ENCODE results near the gene HDHD2. TPM values are rescaled to one million over a fixed set of nuclear protein-coding genes. Genes with fewer than 3 reads are reported as not detected.
"Not testable (repeated sequence)": the region's sequence is repeated elsewhere in the genome, so short reads cannot be mapped to it uniquely, and the experiment has no call there.

HDHD2 gene
- total RNA-seq, 1 experiment from 2014 or later = 48.0 TPM

DNA sequence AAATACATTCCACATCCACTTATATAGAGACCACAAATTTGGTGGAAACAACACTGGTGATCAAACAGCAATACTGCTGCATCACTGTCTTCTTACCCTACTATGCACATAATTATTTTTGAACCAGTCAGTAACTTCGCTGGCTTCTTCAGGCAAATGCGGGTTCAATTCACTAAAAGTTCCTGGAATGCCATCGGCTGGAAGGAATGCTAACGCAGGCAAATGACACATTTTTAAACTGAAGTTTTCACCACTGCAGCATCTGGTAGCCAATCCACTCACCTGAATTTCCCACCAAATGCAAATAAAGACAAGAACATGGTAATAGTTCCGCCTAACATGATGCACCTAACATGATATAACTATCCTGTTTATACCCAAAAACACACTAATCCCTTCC, 10.0 kb upstream of the HDHD2 start:
- intact Hi-C loops (cut with micrococcal nuclease) = no loop called here
- H3K27me3 Mint-ChIP-seq (ENCODE audit: insufficient read depth, unreplicated experiment) = no peaks in the 10 kb centered on the region
- ChIA-PET POLR2A (interaction anchor here (2.5 kb wide), 1 partner anchor 10 kb away, joined by 20 read pairs; the partner anchor contains the start of gene HDHD2), CTCF (interaction anchor here (1.9 kb wide), 1 partner anchor 10 kb away, joined by 5 read pairs; the partner anchor contains the start of gene HDHD2)
- peaks cover 34% of the 10 kb centered on the region for H3K36me3 Mint-ChIP-seq (ENCODE audit: insufficient read depth, unreplicated experiment)
- TF ChIP-seq, protein P1, sequence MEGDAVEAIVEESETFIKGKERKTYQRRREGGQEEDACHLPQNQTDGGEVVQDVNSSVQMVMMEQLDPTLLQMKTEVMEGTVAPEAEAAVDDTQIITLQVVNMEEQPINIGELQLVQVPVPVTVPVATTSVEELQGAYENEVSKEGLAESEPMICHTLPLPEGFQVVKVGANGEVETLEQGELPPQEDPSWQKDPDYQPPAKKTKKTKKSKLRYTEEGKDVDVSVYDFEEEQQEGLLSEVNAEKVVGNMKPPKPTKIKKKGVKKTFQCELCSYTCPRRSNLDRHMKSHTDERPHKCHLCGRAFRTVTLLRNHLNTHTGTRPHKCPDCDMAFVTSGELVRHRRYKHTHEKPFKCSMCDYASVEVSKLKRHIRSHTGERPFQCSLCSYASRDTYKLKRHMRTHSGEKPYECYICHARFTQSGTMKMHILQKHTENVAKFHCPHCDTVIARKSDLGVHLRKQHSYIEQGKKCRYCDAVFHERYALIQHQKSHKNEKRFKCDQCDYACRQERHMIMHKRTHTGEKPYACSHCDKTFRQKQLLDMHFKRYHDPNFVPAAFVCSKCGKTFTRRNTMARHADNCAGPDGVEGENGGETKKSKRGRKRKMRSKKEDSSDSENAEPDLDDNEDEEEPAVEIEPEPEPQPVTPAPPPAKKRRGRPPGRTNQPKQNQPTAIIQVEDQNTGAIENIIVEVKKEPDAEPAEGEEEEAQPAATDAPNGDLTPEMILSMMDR (IDR thresholded peaks at IDR 0.05; ENCODE audit: unreplicated experiment) = no peak
- no peak for DNase-seq (ENCODE audit: unreplicated experiment)
- no peak overlapping the region for H3K27ac Mint-ChIP-seq (ENCODE audit: low read depth, unreplicated experiment)
- peaks cover 4% of the 10 kb centered on the region for H3K4me1 Mint-ChIP-seq (ENCODE audit: insufficient read depth, unreplicated experiment)
- no peak overlapping the region for H3K4me3 Mint-ChIP-seq (ENCODE audit: unreplicated experiment)
- H3K9me3 Mint-ChIP-seq (ENCODE audit: unreplicated experiment) = no peaks in the 10 kb centered on the region
- no TSS peak for BruUV-seq (replicated peaks)

DNA sequence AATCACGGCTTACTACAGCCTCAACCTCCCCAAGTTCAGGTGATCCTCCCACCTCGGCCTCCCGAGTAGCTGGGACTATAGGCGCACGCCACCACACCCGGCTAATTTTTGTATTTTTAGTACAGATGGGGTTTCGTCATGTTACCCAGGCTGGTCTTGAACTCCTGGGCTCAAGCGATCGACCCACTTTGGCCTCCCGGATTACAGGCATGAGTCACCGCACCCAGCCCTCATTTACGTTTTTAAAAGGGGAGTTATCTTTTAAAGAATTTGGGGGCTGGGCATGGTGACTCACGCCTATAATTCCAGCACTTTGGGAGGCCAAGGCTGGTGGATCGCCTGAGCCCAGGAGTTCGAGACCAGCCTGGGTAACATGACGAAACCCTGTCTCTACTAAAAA, 8.1 kb upstream of the HDHD2 start:
- H3K27me3 Mint-ChIP-seq (ENCODE audit: insufficient read depth, unreplicated experiment); H3K4me1 Mint-ChIP-seq (ENCODE audit: insufficient read depth, unreplicated experiment); BruUV-seq (replicated peaks); H3K27ac Mint-ChIP-seq (ENCODE audit: low read depth, unreplicated experiment); H3K9me3 Mint-ChIP-seq (ENCODE audit: unreplicated experiment); intact Hi-C loops (cut with micrococcal nuclease); H3K4me3 Mint-ChIP-seq (ENCODE audit: unreplicated experiment): not testable (repeated sequence)
- peak; percentile 71 for DNase-seq (ENCODE audit: unreplicated experiment)
- ChIA-PET POLR2A (interaction anchor here (2.5 kb wide), 1 partner anchor 8 kb away, joined by 20 read pairs; the partner anchor contains the start of gene HDHD2), CTCF (interaction anchor here (0.7 to 1.9 kb wide), 3 partner anchors 9 to 1330 kb away, joined by 4 to 5 read pairs (median 4); partner anchors contain the start of gene HDHD2)
- peaks cover 39% of the 10 kb centered on the region for H3K36me3 Mint-ChIP-seq (ENCODE audit: insufficient read depth, unreplicated experiment)

DNA sequence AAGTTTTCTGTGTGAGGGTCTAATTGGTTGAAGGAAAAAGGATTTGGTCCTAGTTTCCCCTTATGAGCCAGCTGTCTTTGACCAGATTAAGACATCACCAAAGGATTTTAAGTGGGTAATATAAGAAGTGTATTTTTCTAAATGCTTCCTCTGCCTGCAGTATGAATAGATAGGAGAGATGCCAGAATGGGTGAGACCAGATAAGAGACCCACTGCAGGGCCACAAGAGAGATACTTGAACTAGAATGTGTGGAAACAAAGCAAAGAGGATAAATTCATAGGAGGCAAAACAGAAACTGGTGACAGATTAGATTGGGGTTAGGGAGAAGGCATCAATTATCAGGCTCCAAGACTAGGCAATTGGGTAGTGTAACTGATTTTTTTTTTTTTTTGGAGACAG, 1.1 kb upstream of the HDHD2 start:
- TF ChIP-seq, protein P1 (IDR thresholded peaks at IDR 0.05; ENCODE audit: unreplicated experiment) = no peak
- Mint-ChIP-seq H3K4me3 (ENCODE audit: unreplicated experiment) (peak overlapping the region; percentile 96), H3K27ac (ENCODE audit: low read depth, unreplicated experiment) (peak overlapping the region; percentile 98), H3K27me3 (ENCODE audit: insufficient read depth, unreplicated experiment) (no peaks in the 10 kb centered on the region), H3K4me1 (ENCODE audit: insufficient read depth, unreplicated experiment) (peaks cover 33% of the 10 kb centered on the region), H3K9me3 (ENCODE audit: unreplicated experiment) (no peaks in the 10 kb centered on the region), H3K36me3 (ENCODE audit: insufficient read depth, unreplicated experiment) (peaks cover 39% of the 10 kb centered on the region)
- intact Hi-C loops (cut with micrococcal nuclease) = no loop called here
- ChIA-PET CTCF (interaction anchor here (0.6 to 2.2 kb wide), 4 partner anchors 20 to 746 kb away, joined by 3 to 22 read pairs (median 6); no protein-coding TSS in a partner anchor), POLR2A (interaction anchor here (0.7 to 2.9 kb wide), 14 partner anchors 8 to 77 kb away, joined by 3 to 61 read pairs (median 8); partner anchors contain the start of gene IER3IP1)
- no TSS peak for BruUV-seq (replicated peaks)
- DNase-seq (ENCODE audit: unreplicated experiment) = no peak

DNA sequence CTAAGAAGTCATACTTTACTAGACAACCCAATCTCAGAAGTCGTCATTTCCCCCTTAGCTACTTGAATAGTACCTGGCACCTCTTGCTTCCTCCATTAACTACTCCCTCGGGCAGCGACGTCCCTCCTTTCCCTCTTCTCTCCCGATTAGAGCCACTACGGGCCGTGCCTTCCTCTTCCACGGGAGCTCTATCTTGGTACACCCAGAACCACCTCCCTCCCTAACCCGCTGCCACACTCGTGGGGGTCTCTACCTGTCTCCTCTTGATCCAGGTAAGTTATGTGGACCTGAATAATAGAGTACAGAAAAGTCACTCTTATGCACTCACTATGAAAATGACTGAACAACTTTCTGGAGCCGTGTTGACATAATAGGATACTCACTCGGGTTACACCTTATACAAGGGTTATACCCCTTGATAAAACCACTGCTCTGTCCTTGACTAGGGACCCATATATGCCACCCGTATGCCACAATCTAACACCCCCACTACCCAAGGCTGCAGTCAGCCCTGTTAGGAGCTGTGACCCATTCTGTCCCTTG, 595 bp upstream of the HDHD2 start:
- peak overlapping the region; percentile 96 for H3K4me3 Mint-ChIP-seq (ENCODE audit: unreplicated experiment)
- H3K27ac Mint-ChIP-seq (ENCODE audit: low read depth, unreplicated experiment) = peak overlapping the region; percentile 98
- TF ChIP-seq, protein P1 (IDR thresholded peaks at IDR 0.05; ENCODE audit: unreplicated experiment) = no peak
- ChIA-PET POLR2A (interaction anchor here (0.5 to 2.9 kb wide), 26 partner anchors 9 to 1053 kb away, joined by 3 to 61 read pairs (median 5); partner anchors contain the start of genes ATP5F1A and IER3IP1), CTCF (interaction anchor here (0.5 to 2.2 kb wide), 7 partner anchors 13 to 984 kb away, joined by 3 to 22 read pairs (median 3); no protein-coding TSS in a partner anchor)
- no peaks in the 10 kb centered on the region for H3K9me3 Mint-ChIP-seq (ENCODE audit: unreplicated experiment)
- H3K36me3 Mint-ChIP-seq (ENCODE audit: insufficient read depth, unreplicated experiment) = peaks cover 35% of the 10 kb centered on the region
- intact Hi-C loops (cut with micrococcal nuclease) = no loop called here
- H3K4me1 Mint-ChIP-seq (ENCODE audit: insufficient read depth, unreplicated experiment) = peaks cover 33% of the 10 kb centered on the region
- peak; percentile 36 for DNase-seq (ENCODE audit: unreplicated experiment)
- TSS peak; percentile 85 for BruUV-seq (replicated peaks)
- no peaks in the 10 kb centered on the region for H3K27me3 Mint-ChIP-seq (ENCODE audit: insufficient read depth, unreplicated experiment)
